HS-27A (cell line): ENCODE measurements around the gene ETS1.

Experiments
- DNase-seq: peaks from one replicate; pipeline ENCODE4 v3.0.0-alpha.2; 2012; ENCODE audit warnings: low read depth, missing footprints

Gene ETS1

DNA sequence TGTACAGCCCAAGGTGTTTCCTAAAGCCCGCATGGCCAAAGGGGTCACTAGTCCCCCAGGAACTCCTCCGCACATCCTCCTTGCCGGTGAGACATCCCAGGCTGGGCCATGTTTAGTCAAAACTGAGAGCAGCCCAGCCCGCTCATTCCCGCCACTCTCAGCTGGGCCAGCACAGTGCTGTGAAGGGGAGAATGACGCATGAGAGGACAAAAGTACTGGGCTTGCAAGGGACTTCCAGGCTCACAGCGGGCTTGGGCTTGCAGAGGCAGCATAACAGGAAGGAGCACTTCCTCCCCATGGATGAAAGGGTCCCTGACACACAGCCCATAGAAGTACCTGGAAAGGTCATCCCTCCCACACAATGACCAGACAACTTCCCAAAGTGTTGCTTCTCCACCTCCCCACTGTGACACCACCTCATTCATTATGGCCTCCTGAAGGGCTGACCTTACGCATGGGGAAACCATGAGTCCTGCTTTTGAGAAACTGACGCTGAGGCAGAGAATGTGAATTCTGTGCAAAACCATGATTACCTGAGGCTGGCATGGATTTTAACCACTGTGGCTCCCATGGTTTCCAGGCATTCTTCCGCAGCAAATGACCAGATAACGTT, 19.1 kb downstream of the ETS1 start:
- DNase-seq: no peak

DNA sequence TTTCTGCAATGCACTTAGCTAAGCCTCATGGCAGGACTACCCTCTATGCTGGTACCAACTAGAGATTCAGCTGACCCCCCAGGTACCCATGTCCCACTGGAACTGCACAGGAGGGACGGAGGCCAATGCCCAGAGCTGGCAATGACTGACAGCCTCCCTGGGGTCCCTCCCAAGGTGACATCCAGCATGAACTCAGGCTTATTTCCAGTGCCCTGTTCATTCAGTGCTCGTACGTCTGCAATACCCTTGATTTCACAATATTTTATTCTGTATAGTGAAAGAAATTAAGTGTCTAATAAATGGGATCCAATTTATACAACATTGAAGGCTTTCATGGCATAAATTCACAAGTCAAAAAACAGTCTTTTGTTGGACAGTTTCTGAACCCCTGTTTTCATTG, 20.2 kb downstream of the ETS1 start:
- no peak for DNase-seq

DNA sequence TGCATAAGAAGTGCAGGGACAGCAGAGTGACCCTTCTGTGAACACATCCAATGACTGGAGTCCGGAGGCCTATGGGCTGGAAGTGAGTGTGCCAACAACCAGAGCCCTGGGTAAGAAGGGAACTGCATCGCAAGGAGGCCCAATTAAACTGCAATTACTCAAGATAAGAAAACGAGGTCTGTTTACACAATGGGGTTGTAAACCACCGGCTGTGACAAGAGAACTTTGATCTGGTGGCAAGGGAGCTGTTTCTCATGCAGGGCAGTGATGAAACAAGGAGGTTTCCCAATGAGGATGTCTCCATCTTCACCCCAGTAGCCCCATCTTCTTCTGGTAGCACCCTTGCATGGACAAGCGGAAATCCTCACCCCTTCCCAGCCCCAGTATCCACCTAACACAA, 21.5 kb downstream of the ETS1 start:
- no peak for DNase-seq

DNA sequence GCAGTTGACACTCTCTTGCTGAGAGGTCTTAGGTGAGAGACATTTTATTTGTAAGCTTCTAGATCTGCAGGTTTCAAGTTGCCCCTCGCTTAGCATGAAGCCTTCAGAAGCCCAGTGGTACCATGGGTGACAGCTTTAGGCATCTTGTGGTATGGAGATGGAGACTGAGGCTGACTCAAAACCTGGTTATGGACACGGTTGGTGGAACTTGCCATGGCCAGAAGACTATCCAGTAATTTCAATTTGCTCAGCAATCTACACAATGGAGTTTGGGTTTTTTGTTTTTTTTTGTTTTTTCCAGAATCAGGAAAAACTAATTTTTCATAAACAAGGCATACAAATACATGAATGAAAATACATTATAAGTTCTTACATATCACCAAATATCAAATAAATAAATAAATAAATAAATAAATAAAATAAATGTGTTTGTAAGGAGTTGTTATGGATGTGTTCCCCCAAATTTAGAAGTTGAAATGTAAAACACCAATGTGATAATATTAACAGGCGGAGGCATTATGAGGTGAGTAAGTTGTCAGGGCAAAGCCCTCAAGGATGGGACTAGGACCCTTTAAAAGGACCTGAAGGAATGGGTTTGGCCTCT, 22.6 kb downstream of the ETS1 start:
- DNase-seq: no peak

- DNase-seq: no peak
Observed at GRCh38 chr11:128563942-128564641, 23.3 kb downstream of the ETS1 start.

DNA sequence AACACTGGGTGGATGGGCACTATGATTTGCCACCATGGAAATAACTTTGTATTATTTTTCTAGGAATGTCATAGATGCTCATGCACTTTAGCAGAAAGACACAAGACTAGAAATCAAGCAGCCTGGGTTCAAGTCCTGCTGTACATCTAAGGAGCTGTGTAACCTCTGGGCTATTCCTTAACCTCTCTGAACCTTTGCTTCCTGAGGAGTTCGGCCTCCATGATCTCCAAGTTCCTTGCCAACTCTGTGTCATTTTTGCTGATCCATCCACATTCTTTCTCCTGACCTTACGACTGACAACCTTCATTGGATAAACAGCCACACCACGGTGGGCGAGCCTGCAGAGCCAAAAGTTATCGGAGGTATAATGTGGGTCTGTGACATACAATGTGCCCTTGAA, 24.1 kb downstream of the ETS1 start:
- no peak for DNase-seq

DNA sequence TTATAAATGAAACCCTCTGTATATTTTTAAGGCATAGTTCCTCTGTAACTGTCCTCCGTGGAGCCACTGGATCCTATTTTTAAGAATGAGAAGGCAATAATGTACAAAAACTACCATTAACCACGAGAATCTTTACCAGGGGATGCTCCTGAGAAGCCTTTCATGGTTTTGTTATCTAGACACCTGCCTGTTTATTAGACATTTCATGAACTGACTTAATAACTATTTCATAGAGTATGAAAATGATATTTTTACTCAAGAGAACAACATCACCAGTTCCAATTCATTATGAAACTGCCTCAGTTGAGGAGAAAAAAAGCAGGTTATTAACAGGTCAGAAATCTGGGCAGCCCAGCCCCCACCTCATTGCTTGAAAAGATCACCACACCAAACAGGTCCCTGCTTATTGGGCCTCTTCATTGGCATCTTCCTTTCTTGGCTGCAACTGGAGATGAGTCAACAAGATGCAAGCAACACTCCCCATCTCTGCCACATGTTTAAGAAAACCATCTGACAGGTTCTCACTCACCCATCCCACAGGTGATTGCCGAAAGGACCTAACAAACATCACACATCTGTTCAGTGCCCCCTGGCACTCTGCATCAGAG, 27.8 kb downstream of the ETS1 start:
- DNase-seq: no peak

DNA sequence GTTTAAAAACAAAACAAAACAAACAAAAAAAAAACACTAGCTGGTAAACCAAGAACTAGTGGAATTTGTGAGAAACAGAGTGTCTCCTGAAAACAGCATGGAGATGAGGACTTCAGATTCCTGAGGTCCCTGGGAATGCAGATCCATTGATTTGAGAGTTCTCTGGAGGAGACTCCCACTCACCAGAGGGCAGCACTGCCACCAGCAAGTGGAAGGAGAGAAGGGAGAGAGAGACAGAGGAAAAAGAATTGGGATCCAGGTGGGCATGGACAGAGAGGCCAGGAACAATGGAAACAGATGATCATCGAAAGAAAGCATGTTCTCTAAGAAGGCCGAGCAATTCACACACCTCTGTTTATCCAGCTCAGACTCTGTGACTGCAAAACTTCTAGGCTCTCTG, 31.8 kb downstream of the ETS1 start:
- no peak for DNase-seq

- DNase-seq: no peak
Observed at GRCh38 chr11:128553662-128554362, 33.5 kb downstream of the ETS1 start.

- no peak for DNase-seq
Observed at GRCh38 chr11:128552783-128553661, 34.3 kb downstream of the ETS1 start.

DNA sequence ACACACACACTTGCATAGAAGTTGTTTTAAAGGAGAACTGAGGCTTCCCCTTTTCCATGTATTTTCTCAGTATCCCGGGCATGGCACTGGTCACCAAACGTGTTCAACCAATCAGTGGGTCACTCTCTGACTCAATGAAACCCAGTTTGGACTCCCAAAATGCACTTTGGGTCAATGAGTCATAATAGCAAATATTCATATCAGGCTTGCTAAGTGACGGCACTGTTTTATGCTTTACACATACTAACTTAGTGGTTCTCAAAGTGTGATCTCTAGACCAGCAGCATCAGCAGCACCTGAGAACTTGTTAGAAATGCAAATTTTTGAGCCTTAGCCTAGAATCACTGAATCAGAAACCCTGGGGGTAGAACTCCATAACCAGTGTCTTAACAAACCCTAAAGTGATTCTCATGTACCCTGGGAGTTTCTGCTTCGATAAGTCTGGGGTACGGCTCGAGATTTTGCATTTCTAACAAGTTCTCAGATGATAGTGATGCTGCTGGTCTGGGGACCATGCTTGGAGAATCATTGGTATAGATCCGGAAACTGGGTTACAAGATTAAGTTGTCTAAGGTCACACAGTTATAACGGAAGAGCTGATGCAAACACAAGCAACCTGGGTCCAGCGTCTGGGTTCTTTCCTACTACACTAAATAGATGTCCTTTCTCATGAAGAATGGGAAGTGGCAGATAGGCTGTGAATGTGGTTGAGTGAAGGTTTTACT, 35.6 kb downstream of the ETS1 start:
- DNase-seq: no peak

DNA sequence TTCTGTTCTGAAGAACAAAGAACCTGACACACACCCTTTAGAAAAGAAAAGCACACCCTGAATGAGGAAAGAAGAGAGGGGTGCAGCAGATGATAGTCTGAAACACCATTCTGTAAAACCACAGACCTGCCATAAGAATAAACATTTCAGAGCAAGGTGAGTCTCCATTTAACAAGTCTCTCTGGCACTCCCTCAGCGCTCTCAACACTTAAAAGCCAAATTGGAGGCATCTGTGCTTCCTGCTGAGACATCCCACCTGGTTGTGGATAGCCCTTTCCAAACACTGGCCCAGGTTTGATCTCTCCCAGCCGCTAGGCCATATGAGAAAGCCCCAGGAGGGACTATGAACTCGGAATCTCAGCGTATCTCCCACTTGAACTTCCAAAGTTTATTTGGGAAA, 36.3 kb downstream of the ETS1 start:
- no peak for DNase-seq

DNA sequence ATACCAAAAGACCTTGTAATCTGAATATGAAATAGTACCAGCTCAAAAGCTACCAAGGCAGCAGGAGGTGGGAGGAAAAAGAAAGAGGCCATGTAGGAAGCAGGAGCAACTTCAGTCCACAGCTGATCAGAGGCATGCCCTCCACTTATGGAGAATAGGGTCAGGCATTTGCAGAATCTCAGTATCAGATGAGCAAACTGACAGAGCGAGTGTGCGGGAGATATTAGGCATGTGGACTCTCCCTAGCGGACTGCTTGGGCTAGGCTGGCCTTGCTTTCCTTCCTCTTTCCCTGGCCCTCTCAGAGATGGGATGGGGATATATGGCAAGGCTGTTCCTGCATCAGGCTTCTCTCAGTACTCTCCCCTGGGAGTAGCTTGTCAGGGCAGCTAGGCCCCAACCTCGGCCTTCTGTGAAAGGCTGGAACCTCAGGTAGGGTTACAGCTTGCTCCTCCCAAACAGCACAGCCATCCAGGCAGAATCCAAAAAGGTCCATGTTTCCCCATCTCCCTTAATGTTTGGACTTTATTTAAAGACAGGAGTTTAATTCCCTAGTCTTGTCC, 37.0 kb downstream of the ETS1 start:
- DNase-seq: no peak

DNA sequence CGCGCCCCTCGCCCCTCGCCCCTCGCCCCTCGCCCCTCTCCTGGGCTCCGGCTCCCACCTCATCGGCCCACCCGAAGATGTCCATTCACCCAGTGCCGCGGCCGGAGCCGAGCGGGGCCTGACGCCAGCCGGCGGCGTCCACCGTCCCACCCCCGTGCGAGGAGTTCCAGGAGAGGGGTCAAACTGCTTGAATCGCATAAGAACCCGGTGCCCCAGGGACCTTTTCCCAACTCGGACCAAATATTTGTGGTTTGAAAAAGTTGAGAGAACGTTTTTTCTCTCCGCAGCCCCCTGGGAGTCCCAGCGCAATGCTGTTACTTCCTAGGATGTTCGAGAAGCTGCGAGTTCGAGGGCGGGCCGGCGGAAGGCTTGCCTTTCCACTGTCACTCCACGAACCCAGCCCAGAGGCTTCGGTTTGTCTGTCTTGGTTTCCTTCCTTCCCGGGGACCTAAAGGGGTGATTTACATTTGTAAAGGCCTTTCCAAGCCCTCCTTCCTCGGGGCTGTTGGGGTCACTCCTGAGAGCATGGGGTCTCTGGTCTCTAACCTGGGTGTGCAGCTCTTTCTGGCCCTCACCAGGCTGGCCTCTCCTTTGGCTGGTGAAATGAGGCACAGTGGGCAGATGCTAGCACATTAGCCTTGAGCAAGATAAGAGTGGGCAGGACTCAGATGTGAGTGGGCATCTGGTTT, 38.0 kb downstream of the ETS1 start:
- no peak for DNase-seq

- DNase-seq: no peak
Observed at GRCh38 chr11:128548649-128549255, 38.6 kb downstream of the ETS1 start.

- DNase-seq: no peak
Observed at GRCh38 chr11:128547946-128548648, 39.3 kb downstream of the ETS1 start.

DNA sequence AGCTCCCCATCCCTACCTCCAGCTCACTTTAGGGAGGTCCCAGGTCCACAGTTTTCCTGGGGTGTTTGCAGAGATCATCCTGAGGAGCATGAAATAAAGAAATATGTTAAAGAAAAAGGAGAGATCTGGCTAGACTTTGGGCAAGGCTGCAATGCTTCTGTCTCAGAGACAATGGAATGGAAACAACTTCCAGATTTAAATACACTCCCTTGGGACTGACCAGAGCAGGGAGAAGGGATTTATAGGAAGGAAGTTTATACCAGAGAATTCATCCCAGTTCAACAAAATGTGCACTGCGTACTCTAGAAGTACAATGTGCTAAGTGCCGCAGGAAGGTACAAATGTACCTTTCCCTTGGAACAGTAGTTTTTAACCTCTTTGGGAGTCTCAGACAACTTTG, 40.4 kb downstream of the ETS1 start:
- DNase-seq: no peak

DNA sequence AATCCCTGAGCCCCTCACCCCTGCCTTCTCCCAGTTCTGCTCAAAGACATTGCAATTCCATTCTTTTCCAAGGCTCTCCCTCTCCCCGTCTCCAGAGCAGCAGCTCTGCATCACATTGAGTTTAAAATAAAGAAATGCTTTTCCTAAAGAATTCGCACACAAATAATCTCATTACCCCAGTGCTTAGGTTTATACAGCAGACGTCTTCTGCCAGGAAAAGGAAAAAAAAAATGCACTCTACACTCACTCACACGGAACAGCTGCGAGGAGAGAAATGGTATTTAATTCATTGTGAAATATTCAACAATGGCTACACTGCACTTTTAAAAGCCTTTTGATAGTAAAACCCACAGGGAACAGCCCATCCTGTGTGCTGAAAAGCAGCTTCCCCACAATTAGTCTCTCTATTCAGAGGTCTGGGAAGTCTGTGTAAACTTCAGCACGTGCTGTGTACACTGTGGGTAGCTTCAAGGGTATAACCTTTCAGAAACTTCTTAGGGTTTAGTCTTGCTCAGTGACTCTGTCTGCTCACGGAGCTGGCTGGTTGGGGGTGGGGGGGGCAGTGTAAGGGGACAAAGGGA, 42.8 kb downstream of the ETS1 start:
- no peak for DNase-seq

- no peak for DNase-seq
Observed at GRCh38 chr11:128540469-128540868, 46.9 kb downstream of the ETS1 start.
